Bronchial epithelial cell (primary cell): ENCODE measurements around the gene RPGR. TPM values are rescaled to one million over a fixed set of nuclear protein-coding genes. Genes with fewer than 3 reads are reported as not detected.
A peak's percentile ranks its signal among the peaks of the same experiment; 100 is the strongest.

Experiments
- DNase-seq: peaks from one replicate; pipeline ENCODE4 v3.0.0-alpha.2; 2010; ENCODE audit warnings: low read depth
- FAIRE-seq: peaks from 2 replicates; lab custom pipeline; 2011; peaks lifted over from hg19 to GRCh38; lab: Jason Lieb, UNC
- H3K27me3 ChIP-seq: 2 replicates; pipeline ENCODE4 v1.5.1; 2011; ENCODE audit warnings: low read length; ENCODE audit not compliant: control insufficient read depth, insufficient read depth
- H3K36me3 ChIP-seq: 2 replicates; pipeline ENCODE4 v1.5.1; 2011; ENCODE audit warnings: low read length; ENCODE audit not compliant: control insufficient read depth, insufficient read depth
- H3K4me3 ChIP-seq: 2 replicates; pipeline ENCODE4 v1.5.1; 2011; ENCODE audit warnings: mild to moderate bottlenecking, low read depth, low read length, control low read depth
- total RNA-seq: library from RNA; depleted of rRNA; stranded (reverse); fragments of >200 nt; gene quantifications from 2 replicates; pipeline ENCODE4 v1.2.1, GENCODE V29; 2014
- TF ChIP-seq, protein P1 (sequence below): IDR thresholded peaks from 2 replicates; pipeline ENCODE4 v1.5.1; 2011; ENCODE audit warnings: mild to moderate bottlenecking, moderate library complexity, low read length, control low read depth, inconsistent platforms; ENCODE audit not compliant: insufficient read depth, severe bottlenecking

Gene RPGR
- total RNA-seq, 1 donor from 2014 or later, result 8.2 TPM

DNA sequence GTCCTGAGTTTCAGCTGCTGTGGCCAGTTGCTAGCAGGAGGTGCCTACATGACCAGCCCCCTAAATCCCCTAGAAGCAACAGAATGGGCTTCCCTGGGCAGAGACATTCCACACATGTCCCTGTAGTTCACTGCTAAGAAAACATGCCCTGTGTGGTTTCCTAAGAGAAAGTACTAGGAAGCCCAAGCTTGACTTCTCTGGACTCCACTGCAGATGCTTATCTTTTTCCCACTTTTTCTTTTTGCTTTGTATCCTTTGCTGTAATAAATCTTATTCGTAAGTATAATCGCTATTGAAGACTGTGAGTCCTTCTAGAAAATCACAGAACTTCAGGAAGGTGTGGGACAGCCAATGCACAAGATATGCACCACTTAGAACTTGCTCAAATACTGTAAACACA lies 15.6 kb downstream of the RPGR start:
- TF ChIP-seq, protein P1, sequence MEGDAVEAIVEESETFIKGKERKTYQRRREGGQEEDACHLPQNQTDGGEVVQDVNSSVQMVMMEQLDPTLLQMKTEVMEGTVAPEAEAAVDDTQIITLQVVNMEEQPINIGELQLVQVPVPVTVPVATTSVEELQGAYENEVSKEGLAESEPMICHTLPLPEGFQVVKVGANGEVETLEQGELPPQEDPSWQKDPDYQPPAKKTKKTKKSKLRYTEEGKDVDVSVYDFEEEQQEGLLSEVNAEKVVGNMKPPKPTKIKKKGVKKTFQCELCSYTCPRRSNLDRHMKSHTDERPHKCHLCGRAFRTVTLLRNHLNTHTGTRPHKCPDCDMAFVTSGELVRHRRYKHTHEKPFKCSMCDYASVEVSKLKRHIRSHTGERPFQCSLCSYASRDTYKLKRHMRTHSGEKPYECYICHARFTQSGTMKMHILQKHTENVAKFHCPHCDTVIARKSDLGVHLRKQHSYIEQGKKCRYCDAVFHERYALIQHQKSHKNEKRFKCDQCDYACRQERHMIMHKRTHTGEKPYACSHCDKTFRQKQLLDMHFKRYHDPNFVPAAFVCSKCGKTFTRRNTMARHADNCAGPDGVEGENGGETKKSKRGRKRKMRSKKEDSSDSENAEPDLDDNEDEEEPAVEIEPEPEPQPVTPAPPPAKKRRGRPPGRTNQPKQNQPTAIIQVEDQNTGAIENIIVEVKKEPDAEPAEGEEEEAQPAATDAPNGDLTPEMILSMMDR, result no peak
- Histone ChIP-seq H3K4me3 (no peak overlapping the region), H3K36me3 (no peaks in the 10 kb centered on the region), H3K27me3 (no peaks in the 10 kb centered on the region)
- FAIRE-seq (no peak), DNase-seq (no peak)

DNA sequence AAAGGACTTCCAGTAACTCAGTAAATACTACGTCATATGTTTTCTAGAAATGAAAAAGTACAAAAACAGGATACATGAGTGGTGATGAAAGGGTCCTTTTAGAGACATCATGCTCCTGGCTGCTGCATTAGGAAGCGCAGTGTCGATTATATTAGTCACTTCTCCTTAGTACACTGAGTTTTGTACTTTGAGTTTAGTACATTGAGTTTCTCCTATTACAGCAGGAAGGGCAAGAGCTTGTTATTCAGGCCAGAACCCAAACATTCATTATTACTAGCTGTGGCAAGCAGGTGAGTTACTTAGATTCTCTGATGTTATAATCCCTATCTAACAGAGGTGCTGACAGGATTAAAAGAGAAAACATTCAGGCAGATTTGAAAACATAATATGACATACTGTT lies 21.3 kb downstream of the RPGR start:
- FAIRE-seq (no peak), DNase-seq (no peak)
- Histone ChIP-seq H3K27me3 (no peaks in the 10 kb centered on the region), H3K4me3 (no peak overlapping the region), H3K36me3 (no peaks in the 10 kb centered on the region)
- TF ChIP-seq, protein P1, result no peak

DNA sequence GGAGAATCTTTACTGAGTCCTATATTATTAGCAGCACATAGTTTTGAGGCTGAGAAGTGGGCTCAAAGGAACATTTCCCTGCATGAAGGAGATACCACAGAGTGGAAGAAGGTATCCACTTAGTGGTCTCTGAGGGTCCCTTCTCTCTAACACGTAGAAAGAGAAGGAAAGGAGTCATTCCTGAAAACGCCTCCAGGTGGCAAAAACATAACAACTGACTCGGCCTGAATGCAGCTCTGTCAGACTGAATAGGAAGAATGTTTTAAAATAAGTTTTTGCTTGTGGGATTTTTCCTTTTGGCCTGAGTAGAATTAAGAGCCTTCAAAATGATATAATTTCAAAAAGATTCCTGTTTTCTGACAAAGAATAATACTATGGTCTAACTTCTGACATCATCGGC lies 23.3 kb downstream of the RPGR start:
- FAIRE-seq (no peak), DNase-seq (no peak)
- Histone ChIP-seq H3K27me3 (no peaks in the 10 kb centered on the region), H3K36me3 (no peaks in the 10 kb centered on the region), H3K4me3 (no peak overlapping the region)
- TF ChIP-seq, protein P1, result peak; percentile 14

DNA sequence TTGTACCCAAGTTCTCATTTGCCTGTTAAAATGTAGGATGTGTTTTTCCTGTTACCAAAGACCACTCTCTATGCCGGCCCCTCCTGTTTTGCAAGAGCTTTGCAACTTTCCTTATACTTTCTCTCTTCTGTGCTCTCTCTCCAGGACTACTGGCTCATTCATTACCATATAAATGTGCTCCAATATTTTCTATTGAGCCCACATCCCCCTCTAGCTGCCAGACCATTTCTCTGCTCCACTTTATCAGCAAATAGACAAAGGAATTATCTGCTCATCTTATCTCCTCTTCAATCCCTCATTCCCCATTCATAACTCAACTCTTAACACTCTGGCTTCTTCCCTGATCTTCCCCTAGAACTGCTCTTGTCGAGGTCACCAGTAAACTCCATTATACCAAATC lies 33.6 kb downstream of the RPGR start:
- FAIRE-seq (no peak), DNase-seq (no peak)
- no peaks in the 10 kb centered on the region for H3K36me3 ChIP-seq
- no peaks in the 10 kb centered on the region for H3K27me3 ChIP-seq
- H3K4me3 ChIP-seq, result no peak overlapping the region
- TF ChIP-seq, protein P1, result no peak

DNA sequence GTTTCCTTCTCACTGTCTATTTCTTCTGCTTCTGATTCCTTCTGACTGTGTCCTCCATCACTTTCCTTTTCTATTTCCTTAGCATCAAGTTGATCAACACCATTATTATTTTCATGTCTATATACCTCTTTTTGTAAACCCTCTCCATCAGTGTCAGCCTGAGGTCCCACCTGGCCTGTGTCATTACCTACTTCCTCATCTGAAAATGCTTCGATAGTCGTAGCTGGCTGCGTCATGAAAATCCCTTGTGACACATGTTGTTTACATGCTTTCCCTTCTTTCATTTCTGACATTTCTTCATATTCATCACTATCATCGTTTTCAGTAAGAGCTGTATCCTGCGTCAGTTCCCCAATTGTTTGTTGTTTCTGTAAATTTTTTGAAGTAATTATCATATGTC lies 39.6 kb downstream of the RPGR start:
- H3K27me3 ChIP-seq, result no peaks in the 10 kb centered on the region
- DNase-seq (no peak), FAIRE-seq (no peak)
- H3K36me3 ChIP-seq, result no peaks in the 10 kb centered on the region
- no peak overlapping the region for H3K4me3 ChIP-seq
- TF ChIP-seq, protein P1, result no peak

DNA sequence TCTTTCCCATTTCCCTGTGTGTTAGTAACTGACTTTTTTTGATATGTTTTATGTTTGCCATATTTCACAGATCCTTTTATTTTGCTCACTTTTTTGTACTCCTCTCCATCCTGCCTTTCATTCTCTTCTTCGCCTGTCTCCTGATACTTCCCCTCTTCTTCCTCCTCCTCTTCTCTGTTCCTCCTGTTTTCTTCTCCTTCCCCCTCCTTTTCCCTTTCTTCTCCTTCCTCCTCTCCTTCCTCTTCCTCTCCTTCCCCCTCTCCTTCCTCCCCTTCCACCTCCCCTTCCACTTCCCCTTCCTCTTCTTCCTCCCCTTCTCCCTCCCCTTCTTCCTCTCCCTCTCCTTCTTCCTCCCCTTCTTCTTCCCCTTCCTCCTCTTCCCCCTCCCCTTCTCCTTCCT lies 41.7 kb downstream of the RPGR start:
- TF ChIP-seq, protein P1, result no peak
- no peak for DNase-seq
- no peaks in the 10 kb centered on the region for H3K27me3 ChIP-seq
- H3K4me3 ChIP-seq, result no peak overlapping the region
- FAIRE-seq, result no peak
- no peaks in the 10 kb centered on the region for H3K36me3 ChIP-seq
